AG09309 (cell line): ENCODE measurements around the gene PTGIS.

Source experiments
- DNase-seq: peaks from one replicate; pipeline ENCODE4 v3.0.0-alpha.2; 2010; ENCODE audit warnings: low read depth
- H3K4me3 ChIP-seq: 2 replicates; pipeline ENCODE4 v1.5.1; 2011; ENCODE audit warnings: mild to moderate bottlenecking, low read depth, low read length, moderate library complexity; ENCODE audit not compliant: control insufficient read depth
- TF ChIP-seq, protein P1 (sequence below): IDR thresholded peaks from 2 replicates; pipeline ENCODE4 v1.5.1; 2011; ENCODE audit warnings: mild to moderate bottlenecking, low read depth, low read length, inconsistent platforms; ENCODE audit not compliant: insufficient read depth, control insufficient read depth; ENCODE audit errors: missing control alignments

PTGIS gene

DNA sequence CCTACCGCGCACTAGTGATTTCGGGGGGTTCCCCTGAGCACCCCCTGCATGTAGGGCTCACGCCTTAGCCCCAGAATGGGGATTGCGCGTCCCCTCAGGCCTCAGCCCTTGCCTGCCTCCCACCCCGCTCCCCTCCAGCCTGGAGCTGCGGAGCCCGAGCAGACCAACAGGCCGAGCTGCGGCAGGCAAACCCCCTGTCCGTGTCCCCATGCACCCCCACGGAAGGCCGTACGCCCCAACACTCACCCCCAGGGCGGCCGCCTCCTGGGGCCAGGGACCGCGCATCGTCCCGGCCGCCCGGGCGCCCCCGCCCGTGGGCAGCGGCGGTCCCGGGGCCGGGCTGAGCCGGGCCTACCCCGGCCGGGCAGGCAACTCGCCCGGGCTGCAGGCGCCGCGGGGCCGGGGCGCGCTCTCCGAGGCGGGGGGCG lies 84.2 kb downstream of the PTGIS start:
- no peak for DNase-seq
- TF ChIP-seq, protein P1, sequence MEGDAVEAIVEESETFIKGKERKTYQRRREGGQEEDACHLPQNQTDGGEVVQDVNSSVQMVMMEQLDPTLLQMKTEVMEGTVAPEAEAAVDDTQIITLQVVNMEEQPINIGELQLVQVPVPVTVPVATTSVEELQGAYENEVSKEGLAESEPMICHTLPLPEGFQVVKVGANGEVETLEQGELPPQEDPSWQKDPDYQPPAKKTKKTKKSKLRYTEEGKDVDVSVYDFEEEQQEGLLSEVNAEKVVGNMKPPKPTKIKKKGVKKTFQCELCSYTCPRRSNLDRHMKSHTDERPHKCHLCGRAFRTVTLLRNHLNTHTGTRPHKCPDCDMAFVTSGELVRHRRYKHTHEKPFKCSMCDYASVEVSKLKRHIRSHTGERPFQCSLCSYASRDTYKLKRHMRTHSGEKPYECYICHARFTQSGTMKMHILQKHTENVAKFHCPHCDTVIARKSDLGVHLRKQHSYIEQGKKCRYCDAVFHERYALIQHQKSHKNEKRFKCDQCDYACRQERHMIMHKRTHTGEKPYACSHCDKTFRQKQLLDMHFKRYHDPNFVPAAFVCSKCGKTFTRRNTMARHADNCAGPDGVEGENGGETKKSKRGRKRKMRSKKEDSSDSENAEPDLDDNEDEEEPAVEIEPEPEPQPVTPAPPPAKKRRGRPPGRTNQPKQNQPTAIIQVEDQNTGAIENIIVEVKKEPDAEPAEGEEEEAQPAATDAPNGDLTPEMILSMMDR = no peak
- no peak overlapping the region; the same call in 1 of the 2 replicates for H3K4me3 ChIP-seq

DNA sequence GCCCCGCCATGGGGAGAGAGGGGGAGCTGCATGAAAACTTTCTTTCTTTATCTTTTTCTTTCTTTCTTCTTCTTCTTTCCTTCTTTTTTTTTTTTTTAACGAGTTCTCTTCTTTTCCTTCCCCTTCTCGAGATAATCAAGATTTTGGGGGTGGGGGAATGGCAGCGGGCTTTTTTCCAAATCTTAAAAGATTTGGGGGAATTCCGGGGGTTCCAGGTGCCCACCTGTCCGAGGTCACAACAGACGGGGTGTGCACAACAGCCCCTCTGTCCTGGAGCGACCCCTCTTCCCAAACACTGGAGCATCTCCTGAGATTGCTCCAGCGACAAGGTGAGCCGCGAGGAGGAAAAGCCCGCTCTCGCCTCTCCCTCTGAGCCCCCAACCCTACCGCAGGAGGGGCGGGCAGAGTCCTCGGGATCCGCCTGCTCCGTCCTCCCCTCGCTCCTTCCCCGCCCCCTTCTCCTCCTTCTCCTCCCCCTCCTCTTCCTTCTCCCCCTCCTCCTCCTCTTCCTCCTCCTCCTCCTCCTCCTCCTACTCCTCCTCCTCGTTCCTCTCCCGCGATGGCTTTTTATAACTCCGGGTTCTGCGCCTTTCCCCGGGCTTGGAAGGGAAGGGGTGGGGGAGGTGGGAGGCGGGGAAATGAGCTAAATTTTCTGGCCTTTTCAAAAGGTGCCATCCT lies 84.8 kb downstream of the PTGIS start:
- no peak overlapping the region for H3K4me3 ChIP-seq
- DNase-seq = no peak
- TF ChIP-seq, protein P1 = no peak

DNA sequence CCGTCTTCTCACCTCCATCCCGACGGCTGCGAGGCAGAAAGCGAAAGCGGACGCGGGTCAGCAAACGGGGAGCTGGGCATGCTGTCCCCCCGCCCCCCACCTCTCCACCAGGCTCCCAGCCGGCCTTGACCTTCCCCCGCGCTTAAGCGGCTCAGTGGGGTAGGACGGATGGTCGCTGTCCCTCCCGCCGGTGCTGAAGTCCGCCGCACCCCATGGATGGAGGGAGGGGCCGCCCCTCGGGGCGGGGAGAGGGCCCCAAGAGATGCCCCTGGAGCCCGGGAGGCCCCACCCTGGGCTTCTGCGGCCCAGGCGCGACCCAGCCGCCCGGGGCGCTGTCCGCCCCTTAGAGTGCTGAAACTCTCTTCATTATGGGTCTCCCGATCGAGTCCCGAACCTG lies 85.3 kb downstream of the PTGIS start, which contains the start of gene KCNB1:
KCNB1 (minus strand) TSS at position 48 of the 397 bp plus-strand sequence. CDS start 188 bp downstream, outside the sequence.
- DNase-seq = no peak
- TF ChIP-seq, protein P1 = no peak
- no peak within 1 kb of the TSS for H3K4me3 ChIP-seq

DNA sequence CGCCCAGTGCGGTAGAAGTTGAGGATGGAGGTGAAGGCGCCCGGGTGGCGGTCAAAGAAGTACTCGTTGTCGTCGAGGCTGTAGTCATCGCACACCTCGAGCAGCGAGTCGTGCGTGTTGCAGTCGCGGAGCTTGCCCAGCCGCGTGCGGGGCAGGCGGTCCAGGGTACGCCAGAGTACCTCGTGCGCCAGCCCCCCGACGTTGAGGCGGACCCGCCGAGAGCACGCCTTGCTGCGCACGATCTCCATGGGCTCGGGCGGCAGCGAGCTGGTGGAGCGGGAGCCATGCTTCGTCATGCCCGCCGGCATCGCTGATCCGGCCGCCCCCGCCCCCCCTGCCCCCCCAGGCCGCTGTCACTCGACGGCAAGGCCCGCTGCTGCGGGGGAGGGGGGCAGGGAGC lies 85.8 kb downstream of the PTGIS start:
- no peak for DNase-seq
- no peak overlapping the region for H3K4me3 ChIP-seq
- TF ChIP-seq, protein P1 = no peak

DNA sequence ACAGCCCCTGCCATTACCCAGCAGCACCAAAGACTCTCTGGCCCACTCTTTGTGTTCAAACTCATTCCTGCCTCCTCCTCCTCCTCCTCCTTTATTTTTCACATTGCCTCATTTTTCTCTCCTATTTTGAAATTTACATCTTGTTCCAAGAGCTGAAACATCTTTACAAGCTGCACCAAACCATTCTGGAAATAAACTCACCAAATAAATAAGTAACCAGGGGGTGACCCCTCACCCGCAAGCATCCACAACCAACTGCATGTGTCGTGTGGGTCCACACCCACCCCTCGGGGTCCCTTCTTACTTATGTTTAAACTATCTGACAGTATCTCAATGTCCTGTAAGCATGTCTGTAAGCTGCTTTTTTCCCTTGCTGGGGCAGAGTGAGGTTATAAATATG lies 86.8 kb downstream of the PTGIS start:
- TF ChIP-seq, protein P1 = no peak
- no peak for DNase-seq
- no peak overlapping the region for H3K4me3 ChIP-seq

DNA sequence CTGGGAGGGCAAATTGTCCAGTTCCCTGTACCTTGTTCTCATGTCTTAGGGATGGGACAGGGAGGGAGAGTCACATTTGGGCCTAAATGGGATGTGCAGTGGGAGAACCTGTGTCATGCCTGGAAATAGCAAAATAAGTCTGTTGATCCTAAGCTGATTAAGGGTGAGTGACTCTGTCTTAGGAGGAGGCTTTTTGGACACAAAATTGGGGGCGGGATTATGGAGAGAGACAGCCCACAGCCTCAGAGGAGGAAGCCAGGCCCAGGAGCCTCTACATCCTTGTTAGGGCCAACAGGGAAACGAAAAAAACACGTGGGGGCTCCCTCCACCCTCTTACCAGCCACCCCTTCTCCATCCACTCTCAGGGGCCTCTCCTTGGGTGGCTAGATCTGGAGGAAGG lies 87.7 kb downstream of the PTGIS start:
- DNase-seq = no peak

More for the DNA sequence above, 87.7 kb downstream of the PTGIS start:
- TF ChIP-seq, protein P1 = no peak
- H3K4me3 ChIP-seq = no peak overlapping the region
